H1 (cell line): ENCODE data around the gene SP7. TPM values are rescaled to one million over a fixed set of nuclear protein-coding genes. Genes with fewer than 3 reads are reported as not detected.
A peak's percentile ranks its signal among the peaks of the same experiment; 100 is the strongest.

Experiments used
- CTCF ChIA-PET: fragments of 300-600 bp; sonication (Branson Sonifier 250); formaldehyde crosslinking; loops from one replicate; lab custom pipeline; 2021; ENCODE audit not compliant: partially characterized antibody; lab: Charles Lee
- POLR2A ChIA-PET: fragments of 300-600 bp; sonication (Branson Sonifier 250); formaldehyde crosslinking; loops from one replicate; lab custom pipeline; 2021; ENCODE audit warnings: inconsistent platforms; ENCODE audit not compliant: partially characterized antibody; lab: Charles Lee
- DNase-seq, 2 experiments: peaks; one replicate each; pipeline versions ENCODE4 v3.0.0 to v3.0.0-alpha.2; 2010 to 2022; ENCODE audit warnings: low spot score in 2 of 2, low read depth in 1 of 2, mixed read lengths in 1 of 2
- FAIRE-seq: peaks from 2 replicates; lab custom pipeline; 2011; peaks lifted over from hg19 to GRCh38; lab: Jason Lieb, UNC
- H2AFZ ChIP-seq: 2 replicates; pipeline ENCODE4 v1.8.1; 2012; ENCODE audit warnings: low read length, inconsistent platforms
- H2AK5ac ChIP-seq: 2 replicates; pipeline ENCODE4 v1.6.1; 2013; ENCODE audit warnings: low read depth, low read length
- H2BK120ac ChIP-seq: replicated peaks from 2 replicates; pipeline ENCODE3; 2013; ENCODE audit warnings: low read depth, low read length, inconsistent platforms
- H2BK12ac ChIP-seq: 2 replicates; pipeline ENCODE4 v1.6.1; 2013; ENCODE audit warnings: low read depth, low read length
- H2BK15ac ChIP-seq: 2 replicates; pipeline ENCODE4 v1.6.1; 2013; ENCODE audit warnings: low read length
- H2BK20ac ChIP-seq: 2 replicates; pipeline ENCODE4 v1.6.1; 2013; ENCODE audit warnings: low read length
- H2BK5ac ChIP-seq: 2 replicates; pipeline ENCODE4 v1.6.1; 2013; ENCODE audit warnings: low read depth, low read length
- H3K14ac ChIP-seq: 2 replicates; pipeline ENCODE4 v1.6.1; 2013; ENCODE audit warnings: inconsistent platforms; ENCODE audit not compliant: insufficient read length
- H3K18ac ChIP-seq: 2 replicates; pipeline ENCODE4 v1.6.1; 2013; ENCODE audit warnings: low read length; ENCODE audit errors: extremely low read depth
- H3K23ac ChIP-seq: 2 replicates; pipeline ENCODE4 v1.6.1; 2013; ENCODE audit warnings: inconsistent platforms; ENCODE audit not compliant: insufficient read length
- H3K23me2 ChIP-seq: 2 replicates; pipeline ENCODE4 v1.6.1; 2013; ENCODE audit warnings: low read depth, low read length
- H3K27ac ChIP-seq: 2 replicates; pipeline ENCODE4 v1.6.1; 2011; ENCODE audit warnings: low read depth, low read length, inconsistent platforms
- H3K27me3 ChIP-seq, 4 experiments: replicated peaks in 1 of 4; 1 replicate in 1 of 4; 2 replicates in 3 of 4; pipeline versions ENCODE4 v1.6.1 to v1.8.1; 2011 to 2013; ENCODE audit warnings: low read length in 3 of 4, mild to moderate bottlenecking in 3 of 4, inconsistent platforms in 2 of 4, mixed read lengths in 2 of 4, moderate library complexity in 1 of 4; ENCODE audit not compliant: control insufficient read depth in 3 of 4, insufficient read depth in 3 of 4; ENCODE audit errors: extremely low read depth in 1 of 4
- H3K36me3 ChIP-seq, 4 experiments: 2 replicates each; pipeline versions ENCODE4 v1.6.1 to v1.8.1; 2011 to 2013; ENCODE audit warnings: mild to moderate bottlenecking in 4 of 4, low read length in 3 of 4, moderate library complexity in 2 of 4, control low read depth in 1 of 4, inconsistent platforms in 1 of 4; ENCODE audit not compliant: insufficient read depth in 4 of 4, control insufficient read depth in 2 of 4
- H3K4ac ChIP-seq: replicated peaks from 2 replicates; pipeline ENCODE3; 2013; ENCODE audit warnings: low read length, low read depth, mixed read lengths, inconsistent platforms; ENCODE audit not compliant: insufficient read length
- H3K4me1 ChIP-seq, 4 experiments: replicated peaks in 1 of 4; 1 replicate in 1 of 4; 2 replicates in 3 of 4; pipeline versions ENCODE4 v1.6.1 to v1.8.1; 2011 to 2013; ENCODE audit warnings: low read length in 3 of 4, inconsistent platforms in 2 of 4, mixed read lengths in 1 of 4; ENCODE audit not compliant: insufficient read depth in 4 of 4, control insufficient read depth in 3 of 4
- H3K4me2 ChIP-seq, 2 experiments: 2 replicates each; pipeline versions ENCODE4 v1.6.1 to v1.8.1; 2011 to 2013; ENCODE audit warnings: low read depth in 2 of 2, low read length in 2 of 2, control low read depth in 1 of 2, inconsistent platforms in 1 of 2, mild to moderate bottlenecking in 1 of 2; ENCODE audit not compliant: insufficient read depth in 1 of 2
- H3K4me3 ChIP-seq, 4 experiments: fragments of 200-600, 300-600 bp in 1 of 4; sonication (generic), shearing (Covaris generic), sonication (Bioruptor Twin) in 1 of 4; 2 replicates each; pipeline versions ENCODE4 v1.5.1 to v1.8.1; 2011 to 2016; ENCODE audit warnings: low read length in 4 of 4, low read depth in 3 of 4, control low read depth in 2 of 4, inconsistent platforms in 2 of 4, mild to moderate bottlenecking in 2 of 4, mixed read lengths in 1 of 4, moderate library complexity in 1 of 4; ENCODE audit not compliant: insufficient read depth in 2 of 4; ENCODE audit errors: extremely low read depth in 1 of 4
- H3K56ac ChIP-seq: replicated peaks from 2 replicates; pipeline ENCODE3; 2013; ENCODE audit warnings: low read depth, mild to moderate bottlenecking, mixed read lengths, low read length, inconsistent platforms; ENCODE audit not compliant: insufficient read length
- H3K79me1 ChIP-seq: 2 replicates; pipeline ENCODE4 v1.6.1; 2013; ENCODE audit warnings: low read depth, low read length, control low read depth
- H3K79me2 ChIP-seq, 2 experiments: 2 replicates each; pipeline versions ENCODE4 v1.6.1 to v1.8.1; 2012 to 2013; ENCODE audit warnings: low read length in 2 of 2, mild to moderate bottlenecking in 2 of 2, inconsistent platforms in 1 of 2; ENCODE audit not compliant: insufficient read depth in 2 of 2, control insufficient read depth in 1 of 2
- H3K9ac ChIP-seq, 4 experiments: replicated peaks in 1 of 4; 1 replicate in 1 of 4; 2 replicates in 3 of 4; pipeline versions ENCODE4 v1.6.1 to v1.8.1; 2011 to 2013; ENCODE audit warnings: low read depth in 3 of 4, low read length in 3 of 4, control low read depth in 2 of 4, mild to moderate bottlenecking in 2 of 4, moderate library complexity in 2 of 4, inconsistent platforms in 1 of 4; ENCODE audit errors: extremely low read depth in 1 of 4
- H3K9me3 ChIP-seq, 2 experiments: 2 replicates each; pipeline versions ENCODE4 v1.6.1 to v1.8.1; 2012 to 2013; ENCODE audit warnings: mild to moderate bottlenecking in 2 of 2, moderate library complexity in 2 of 2, control low read depth in 1 of 2, inconsistent platforms in 1 of 2, low read depth in 1 of 2, low read length in 1 of 2, mixed read lengths in 1 of 2; ENCODE audit not compliant: insufficient read depth in 2 of 2
- H4K20me1 ChIP-seq, 2 experiments: replicated peaks in 1 of 2; 2 replicates each; pipeline versions ENCODE3 to v1.8.1; 2011 to 2013; ENCODE audit warnings: inconsistent platforms in 2 of 2, low read length in 2 of 2, mild to moderate bottlenecking in 1 of 2; ENCODE audit not compliant: insufficient read depth in 2 of 2, control insufficient read depth in 1 of 2
- H4K5ac ChIP-seq: 2 replicates; pipeline ENCODE4 v1.6.1; 2013; ENCODE audit warnings: low read length, low read depth, mixed read lengths, inconsistent platforms; ENCODE audit not compliant: insufficient read length
- H4K8ac ChIP-seq: 2 replicates; pipeline ENCODE4 v1.8.0; 2013; ENCODE audit warnings: mild to moderate bottlenecking, moderate library complexity, low read length, inconsistent platforms; ENCODE audit not compliant: insufficient read depth; ENCODE audit errors: extremely low read depth
- H4K91ac ChIP-seq: replicated peaks from 2 replicates; pipeline ENCODE3; 2013; ENCODE audit warnings: low read length, mixed read lengths, inconsistent platforms; ENCODE audit not compliant: insufficient read length
- ASH2L ChIP-seq: fragments of 200-600, 300-600 bp; sonication (generic); IDR thresholded peaks from one replicate; pipeline ENCODE4 v1.7.1; 2017; ENCODE audit warnings: low read length
- KDM4A ChIP-seq: IDR thresholded peaks from one replicate; pipeline ENCODE4 v1.7.1; 2012; ENCODE audit warnings: low read depth, mild to moderate bottlenecking, moderate library complexity, low read length, inconsistent platforms; ENCODE audit not compliant: severe bottlenecking
- PHF8 ChIP-seq: fragments of 200-600 bp; sonication (generic); conservative IDR thresholded peaks from 2 replicates; pipeline ENCODE4 v1.7.1; 2012; ENCODE audit warnings: low read depth, mild to moderate bottlenecking, inconsistent platforms, low read length, moderate library complexity
- SUZ12 ChIP-seq: fragments of 200-600 bp; sonication (generic); IDR thresholded peaks from 2 replicates; pipeline ENCODE4 v1.6.1; 2012; ENCODE audit warnings: mild to moderate bottlenecking, inconsistent platforms, low read length, moderate library complexity, mixed read lengths
- WGBS, 2 experiments: shearing (Covaris generic) in 1 of 2; methylation state at CpG; one replicate each; pipeline versions ENCODE4 v1.1.6 to v1.1.7; 2013 to 2015; ENCODE audit warnings: low lambda C conversion rate in 2 of 2, mixed read lengths in 2 of 2, inconsistent platforms in 1 of 2, low coverage in 1 of 2, missing lambda C conversion rate in 1 of 2; ENCODE audit not compliant: insufficient replicate concordance in 2 of 2, insufficient coverage in 1 of 2, insufficient read length in 1 of 2; ENCODE audit errors: extremely low coverage in 1 of 2, missing lambda C conversion rate in 1 of 2; 5-methylcytosine and 5-hydroxymethylcytosine counted together
- polyA plus RNA-seq, 7 experiments: library from polyadenylated mRNA; depleted of rRNA in 3 of 7; stranded (reverse) in 5 of 7; unstranded in 2 of 7; fragments of >200 nt in 5 of 7; fragments of 200-250 nt in 2 of 7; gene quantifications; 1 replicate in 5 of 7; 2 replicates in 1 of 7; 4 replicates in 1 of 7; pipeline versions ENCODE4 v1.2.1 to v1.2.3, GENCODE V29; 2011 to 2013; ENCODE audit warnings: missing spikeins in 2 of 7, mixed read lengths in 2 of 7
- total RNA-seq: library from RNA; stranded (reverse); fragmentation: NEBNext Ultra II Directional; extraction: Animal tissue kit (Norgen Biotek cat#: 25700); gene quantifications from 2 replicates; pipeline ENCODE4 v1.2.1, GENCODE V29; 2021

Gene SP7
- total and polyA plus RNA-seq, 2 of the 8 experiments (the other 6 are each of a cell fraction or from before 2014, with no cell fraction given) = 0.12 to 0.13 TPM

GRCh38 chr12:53344487-53344823 lies 8.3 kb upstream of the SP7 start:
- Histone ChIP-seq H3K23me2 (peaks cover 3% of the 10 kb centered on the region; the same call in 1 of the 2 replicates), H3K4me1 (peaks cover 0 to 15% (median 8%) of the 10 kb centered on the region in 4 experiments; a peak in 5 of 7 replicates), H3K4me3 (peak overlapping the region; percentile 21 to 80 (median 33); a peak in 7 of 8 replicates), H4K5ac (no peak overlapping the region)
- 7% methylated on average over 6 of the region's 19 CpGs; no CpG with 5 or more reads in 1 of the 2 experiments for WGBS, 2 experiments
- peak; percentile 13; the same call in 1 of the 2 replicates for TF ChIP-seq SUZ12
- 0 out of 2 replicates have a peak, but pooled peaks have one; percentile 7 for TF ChIP-seq PHF8
- no peak for TF ChIP-seq ASH2L
- TF ChIP-seq KDM4A = peak; percentile 2
- TF ChIP-seq, all 59 proteins: peak for 3
- DNase-seq (peak in 1 of 2 experiments; percentile 51), FAIRE-seq (no peak)
- Histone ChIP-seq H4K91ac (no peak overlapping the region), H2BK12ac (no peak overlapping the region), H2AK5ac (no peak overlapping the region), H3K4ac (peak overlapping the region; percentile 32), H2BK120ac (no peak overlapping the region), H2BK15ac (peak overlapping the region; percentile 92; the same call in 1 of the 2 replicates), H2BK5ac (0 out of 2 replicates have a peak overlapping the region, but pooled peaks have one; percentile 13), H4K8ac (peak overlapping the region; percentile 45; the same call in 1 of the 2 replicates), H3K27me3 (peaks cover 3 to 13% (median 8%) of the 10 kb centered on the region in 4 experiments; a peak in 4 of 7 replicates), H3K23ac (no peak overlapping the region), H3K9me3 (no peaks in the 10 kb centered on the region), H2BK20ac (no peak overlapping the region), H3K18ac (peak overlapping the region; percentile 76), H3K9ac (no peak overlapping the region), H2AFZ (peak overlapping the region; percentile 100), H3K79me2 (no peaks in the 10 kb centered on the region), H3K36me3 (no peaks in the 10 kb centered on the region), H4K20me1 (no peaks in the 10 kb centered on the region), H3K56ac (no peak overlapping the region), H3K14ac (no peak overlapping the region), H3K4me2 (peak overlapping the region; percentile 34 to 96), H3K27ac (no peak overlapping the region), H3K79me1 (no peaks in the 10 kb centered on the region)
- ChIA-PET POLR2A (interaction anchor here (1.0 to 3.6 kb wide), 22 partner anchors 9 to 166 kb away, joined by 3 to 19 read pairs (median 5); partner anchors contain the start of genes AAAS, PFDN5, PRR13 and SP1), CTCF (interaction anchor here (0.6 to 21.3 kb wide), 14 partner anchors 8 to 133 kb away, joined by 3 to 381 read pairs (median 5); partner anchors contain the start of genes AAAS, PFDN5, SP1 and SP7)
